GM20000 (cell line): Measurements from ENCODE around the gene EPB41L1.

Experiments used
- DNase-seq: peaks from one replicate; pipeline ENCODE4 v3.0.0; 2012; ENCODE audit warnings: low spot score
- TF ChIP-seq, protein P1 (sequence below): IDR thresholded peaks from 2 replicates; pipeline ENCODE4 v1.5.1; 2012; ENCODE audit warnings: mild to moderate bottlenecking, control low read depth; ENCODE audit errors: extremely low read depth, missing control alignments

The EPB41L1 gene

GRCh38 chr20:36216314-36217025, 61.9 kb downstream of the EPB41L1 start:
- no peak for DNase-seq
- TF ChIP-seq, protein P1, sequence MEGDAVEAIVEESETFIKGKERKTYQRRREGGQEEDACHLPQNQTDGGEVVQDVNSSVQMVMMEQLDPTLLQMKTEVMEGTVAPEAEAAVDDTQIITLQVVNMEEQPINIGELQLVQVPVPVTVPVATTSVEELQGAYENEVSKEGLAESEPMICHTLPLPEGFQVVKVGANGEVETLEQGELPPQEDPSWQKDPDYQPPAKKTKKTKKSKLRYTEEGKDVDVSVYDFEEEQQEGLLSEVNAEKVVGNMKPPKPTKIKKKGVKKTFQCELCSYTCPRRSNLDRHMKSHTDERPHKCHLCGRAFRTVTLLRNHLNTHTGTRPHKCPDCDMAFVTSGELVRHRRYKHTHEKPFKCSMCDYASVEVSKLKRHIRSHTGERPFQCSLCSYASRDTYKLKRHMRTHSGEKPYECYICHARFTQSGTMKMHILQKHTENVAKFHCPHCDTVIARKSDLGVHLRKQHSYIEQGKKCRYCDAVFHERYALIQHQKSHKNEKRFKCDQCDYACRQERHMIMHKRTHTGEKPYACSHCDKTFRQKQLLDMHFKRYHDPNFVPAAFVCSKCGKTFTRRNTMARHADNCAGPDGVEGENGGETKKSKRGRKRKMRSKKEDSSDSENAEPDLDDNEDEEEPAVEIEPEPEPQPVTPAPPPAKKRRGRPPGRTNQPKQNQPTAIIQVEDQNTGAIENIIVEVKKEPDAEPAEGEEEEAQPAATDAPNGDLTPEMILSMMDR: no peak

DNA sequence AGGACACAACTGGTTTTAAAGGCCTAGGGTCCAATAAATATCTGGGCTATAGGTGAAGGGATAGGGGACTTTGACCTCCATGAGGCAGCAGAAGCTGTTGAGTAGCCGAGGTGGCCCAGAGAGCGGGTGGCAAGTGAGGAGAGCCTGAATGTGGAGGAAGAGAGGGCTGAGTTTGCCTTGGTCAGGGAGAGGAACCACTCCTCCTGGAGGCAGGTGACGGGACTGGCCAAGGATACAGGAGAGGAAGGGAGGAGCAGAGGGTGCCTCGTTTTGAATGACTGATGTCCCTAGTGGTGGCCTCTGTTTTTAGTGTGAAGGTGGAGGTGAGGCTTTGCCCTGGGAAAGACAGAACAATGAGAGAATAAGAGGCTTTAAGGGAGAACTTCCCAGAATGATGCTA, 62.7 kb downstream of the EPB41L1 start:
- TF ChIP-seq, protein P1: no peak
- no peak for DNase-seq

DNA sequence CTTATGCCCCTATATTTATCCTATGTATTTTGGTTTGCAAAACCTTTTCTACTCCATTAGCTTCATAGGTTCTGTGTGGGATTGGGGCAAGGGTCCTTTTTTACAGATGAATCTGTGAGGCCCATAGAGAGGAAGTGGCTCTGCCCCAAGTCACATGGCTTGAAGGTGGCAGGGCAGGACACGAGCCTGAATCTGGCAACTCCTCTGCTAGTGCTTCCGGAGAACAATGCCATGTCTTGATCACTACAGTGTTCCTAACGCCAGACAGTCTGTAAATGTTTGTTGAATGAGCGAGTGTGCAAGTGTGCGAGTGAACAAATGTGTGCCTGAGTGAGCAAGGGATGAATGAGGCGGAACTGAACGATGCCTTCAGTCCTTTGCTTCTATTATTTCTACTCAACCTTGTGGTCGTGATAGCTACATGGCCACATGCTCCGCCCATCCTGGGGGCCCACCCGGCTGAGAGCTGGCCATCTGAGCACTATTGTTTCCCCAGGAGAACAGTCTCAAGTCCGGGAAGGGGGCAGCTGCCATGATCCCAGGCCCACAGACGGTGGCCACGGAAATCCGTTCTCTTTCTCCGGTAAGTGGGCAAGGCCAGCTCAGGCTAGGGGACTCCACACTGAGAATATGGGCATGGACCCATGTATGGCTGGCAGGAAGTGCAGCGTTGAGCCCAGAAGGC, 64.0 kb downstream of the EPB41L1 start:
- TF ChIP-seq, protein P1: no peak
- no peak for DNase-seq

DNA sequence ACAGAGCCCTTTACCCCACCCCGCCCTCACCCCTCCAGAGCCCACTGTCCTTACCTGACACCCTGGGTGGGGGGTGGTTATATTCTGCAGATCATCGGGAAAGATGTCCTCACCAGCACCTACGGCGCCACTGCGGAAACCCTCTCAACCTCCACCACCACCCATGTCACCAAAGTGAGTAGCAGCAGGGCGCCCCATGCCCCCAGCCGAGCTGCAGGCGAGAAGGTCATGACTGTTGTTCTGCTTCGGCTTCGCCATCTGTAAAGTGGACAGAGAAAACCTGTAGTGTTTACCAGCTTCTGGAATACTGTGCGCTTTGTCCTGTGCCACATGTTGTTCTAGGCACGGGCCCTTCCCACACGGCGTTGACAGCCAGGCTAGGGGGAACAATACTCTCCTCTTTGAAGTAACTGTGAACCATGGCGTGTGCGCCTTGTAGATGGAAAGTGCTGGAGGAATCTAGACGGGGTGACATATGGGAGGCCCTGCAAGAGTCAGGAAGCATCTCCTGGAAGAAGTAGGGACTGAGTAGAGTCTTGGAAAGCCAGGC, 65.2 kb downstream of the EPB41L1 start:
- TF ChIP-seq, protein P1: no peak
- DNase-seq: no peak

DNA sequence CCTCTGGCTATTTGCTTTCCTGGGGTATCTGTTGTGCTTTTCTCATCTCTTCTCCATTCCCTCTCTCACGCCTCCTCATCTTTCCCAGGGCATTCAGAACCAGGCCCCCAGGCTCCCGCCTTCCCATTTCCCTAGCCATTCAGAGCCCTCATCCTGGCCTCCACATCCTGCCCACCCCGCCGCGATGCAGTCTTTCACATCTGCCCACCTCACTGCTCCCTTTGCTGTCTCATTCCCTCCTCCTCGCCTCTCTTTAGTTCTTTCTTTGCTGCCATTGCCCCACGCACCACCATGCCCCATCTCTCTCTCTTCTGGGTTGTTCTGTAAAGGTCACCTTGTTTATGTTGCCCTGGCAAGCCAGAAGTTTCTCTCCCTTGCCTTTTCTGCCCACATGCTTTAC, 71.1 kb downstream of the EPB41L1 start:
- no peak for DNase-seq
- TF ChIP-seq, protein P1: no peak

- DNase-seq: no peak
- TF ChIP-seq, protein P1: no peak
These were observed 74.2 kb downstream of the EPB41L1 start for GRCh38 chr20:36228770-36229169.

DNA sequence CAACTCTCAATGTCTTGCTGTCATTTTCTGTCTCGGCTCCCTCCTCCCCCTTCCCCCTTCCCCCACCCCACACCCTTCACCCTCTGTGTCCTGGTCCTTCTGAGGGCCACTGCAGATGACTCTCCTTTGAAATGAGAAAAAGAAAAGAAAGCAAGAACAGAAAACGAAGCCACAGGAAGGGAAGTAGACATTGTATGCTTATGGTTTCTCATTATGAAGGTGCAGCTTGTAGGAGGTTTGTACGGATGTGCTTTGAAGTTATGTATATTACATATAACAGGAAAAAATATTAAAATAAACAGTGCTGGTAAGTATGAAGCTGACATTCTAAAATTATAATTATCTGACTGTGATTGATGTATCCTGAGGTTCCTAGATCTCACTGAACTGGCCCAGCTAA, 75.5 kb downstream of the EPB41L1 start:
- DNase-seq: no peak
- TF ChIP-seq, protein P1: no peak
